Retinal pigment epithelial cell (primary cell): ENCODE results near the gene ALK.

Experiments
- DNase-seq: peaks from one replicate; pipeline ENCODE4 v3.0.0-alpha.2; 2010; ENCODE audit warnings: low read depth
- H3K4me3 ChIP-seq: 2 replicates; pipeline ENCODE4 v1.5.1; 2011; ENCODE audit warnings: mild to moderate bottlenecking, low read length, control low read depth, moderate library complexity
- CTCF ChIP-seq: conservative IDR thresholded peaks from 2 replicates; pipeline ENCODE4 v1.5.1; 2011; ENCODE audit warnings: low read depth, low read length, control low read depth, inconsistent platforms

ALK gene

GRCh38 chr2:29480426-29480825 lies 441.0 kb downstream of the ALK start:
- H3K4me3 ChIP-seq: no peak overlapping the region
- no peak for DNase-seq
- no peak for TF ChIP-seq CTCF

GRCh38 chr2:29479401-29479800 lies 442.0 kb downstream of the ALK start:
- no peak for DNase-seq
- H3K4me3 ChIP-seq: no peak overlapping the region
- TF ChIP-seq CTCF: no peak

- no peak overlapping the region for H3K4me3 ChIP-seq
- TF ChIP-seq CTCF: no peak
- no peak for DNase-seq
Observed at GRCh38 chr2:29478641-29479040, 442.7 kb downstream of the ALK start.

- TF ChIP-seq CTCF: no peak
- H3K4me3 ChIP-seq: no peak overlapping the region
- no peak for DNase-seq
Observed at GRCh38 chr2:29477186-29477585, 444.2 kb downstream of the ALK start.

- no peak for TF ChIP-seq CTCF
- no peak overlapping the region for H3K4me3 ChIP-seq
- DNase-seq: no peak
Observed at GRCh38 chr2:29475499-29475898, 445.9 kb downstream of the ALK start.

- no peak for TF ChIP-seq CTCF
- no peak overlapping the region for H3K4me3 ChIP-seq
- no peak for DNase-seq
Observed at GRCh38 chr2:29469961-29470360, 451.4 kb downstream of the ALK start.

- TF ChIP-seq CTCF: no peak
- H3K4me3 ChIP-seq: no peak overlapping the region
- no peak for DNase-seq
Observed at GRCh38 chr2:29469516-29469915, 451.9 kb downstream of the ALK start.
